Fibroblast of upper back skin (primary cell): ENCODE data around the gene PADI1.
A peak's percentile ranks its signal among the peaks of the same experiment; 100 is the strongest.

Experiments
- DNase-seq: peaks from one replicate; pipeline ENCODE4 v3.0.0-alpha.2; 2013

Gene PADI1

DNA sequence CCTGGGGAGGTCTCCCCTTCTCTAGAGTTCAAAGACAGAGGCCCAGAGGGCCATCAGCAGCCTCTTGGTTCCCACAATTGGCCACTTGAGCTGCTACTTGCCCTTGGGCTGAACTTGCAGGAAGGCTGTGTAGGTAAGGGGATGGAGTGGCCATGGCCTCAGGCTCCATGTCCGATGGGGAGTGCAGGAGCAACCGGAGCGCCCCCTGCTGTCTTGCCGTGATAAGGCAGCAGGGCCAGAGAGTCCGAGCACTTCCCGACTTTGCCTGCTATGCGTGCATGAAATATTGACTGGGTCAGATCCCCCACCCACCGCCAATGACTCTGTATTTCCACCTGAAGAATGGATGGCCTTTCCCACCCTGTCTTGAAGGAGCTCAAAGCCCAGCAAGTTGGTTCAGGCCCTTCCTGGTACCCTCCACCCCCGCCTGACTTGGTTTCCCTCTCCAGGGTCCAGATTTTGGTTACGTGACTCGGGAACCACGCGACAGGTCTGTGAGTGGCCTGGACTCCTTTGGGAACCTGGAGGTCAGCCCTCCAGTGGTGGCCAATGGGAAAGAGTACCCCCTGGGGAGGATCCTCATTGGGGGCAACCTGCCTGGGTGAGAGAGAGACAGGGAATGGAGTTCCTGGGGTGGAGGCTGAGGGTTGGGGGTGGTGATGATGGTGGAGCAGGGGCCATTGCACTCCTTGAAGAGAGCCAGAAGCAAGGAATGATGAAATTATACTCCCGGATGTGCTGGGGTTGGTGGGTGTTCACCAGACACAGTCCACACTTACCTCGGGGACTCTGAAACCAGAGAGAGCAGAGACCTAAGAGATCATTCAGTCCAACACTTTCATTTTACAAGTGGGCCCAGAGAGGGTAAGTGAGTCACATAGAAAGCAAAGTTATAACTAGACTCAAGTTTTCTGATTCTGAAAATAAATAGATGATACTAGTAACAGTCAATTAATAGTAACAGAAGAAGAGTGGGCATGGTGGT lies 69.5 kb downstream of the PADI1 start:
- peak; percentile 53 for DNase-seq

GRCh38 chr1:17276568-17276967 lies 71.6 kb downstream of the PADI1 start:
- DNase-seq, result peak; percentile 49

DNA sequence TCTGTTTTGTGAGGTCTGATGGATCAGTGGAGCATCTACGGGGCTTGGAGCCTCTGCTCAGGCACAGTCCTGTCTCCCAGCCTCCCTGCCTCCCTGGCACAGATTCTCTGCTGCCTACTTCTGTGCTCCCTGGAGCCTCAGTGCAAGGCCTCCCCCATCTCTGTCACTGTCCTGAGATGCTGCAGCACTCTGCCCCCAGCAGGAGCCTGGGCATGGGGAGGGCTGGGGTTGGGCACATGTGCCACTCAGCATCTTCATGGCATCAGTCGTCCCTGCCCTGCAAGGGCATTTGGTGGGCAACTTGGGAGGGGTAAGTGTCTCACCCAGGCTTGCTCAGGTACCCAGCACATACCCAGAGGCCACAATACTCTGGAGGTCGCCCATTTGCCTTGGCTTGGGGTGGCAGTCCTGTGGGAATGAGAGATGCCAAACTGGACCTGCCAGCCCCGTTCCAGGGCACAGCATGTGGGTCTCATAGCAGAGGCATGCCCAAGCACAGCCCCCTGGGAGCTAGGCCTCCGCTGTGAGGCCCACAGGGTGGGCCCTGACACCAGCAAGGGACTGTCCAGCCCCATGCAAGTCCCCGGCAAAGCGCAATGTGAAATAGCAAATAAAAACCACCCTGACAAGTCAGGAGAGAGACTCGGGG lies 72.7 kb downstream of the PADI1 start:
- no peak for DNase-seq

GRCh38 chr1:17278996-17279830 lies 74.3 kb downstream of the PADI1 start:
- DNase-seq, result no peak

GRCh38 chr1:17280436-17280835 lies 75.5 kb downstream of the PADI1 start:
- no peak for DNase-seq

DNA sequence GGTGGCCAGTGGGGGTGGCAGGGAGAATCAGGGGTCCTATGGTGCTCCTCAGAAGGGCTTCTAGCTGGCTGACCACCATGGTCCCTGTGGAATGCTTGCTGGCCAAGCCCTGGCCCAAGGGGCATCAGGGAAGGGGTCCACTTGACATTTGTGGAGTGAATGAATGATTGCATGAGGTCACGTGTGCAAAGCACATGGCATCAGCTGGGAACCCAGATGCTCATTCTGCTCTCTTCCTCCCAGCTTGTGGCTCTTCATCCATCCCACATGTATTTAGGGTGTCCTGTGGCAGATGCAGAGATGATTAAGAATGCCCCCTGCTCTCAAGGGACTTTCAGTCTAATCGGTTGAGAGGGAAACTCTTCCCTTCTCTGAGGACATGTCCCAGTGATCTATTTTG lies 76.0 kb downstream of the PADI1 start:
- no peak for DNase-seq

DNA sequence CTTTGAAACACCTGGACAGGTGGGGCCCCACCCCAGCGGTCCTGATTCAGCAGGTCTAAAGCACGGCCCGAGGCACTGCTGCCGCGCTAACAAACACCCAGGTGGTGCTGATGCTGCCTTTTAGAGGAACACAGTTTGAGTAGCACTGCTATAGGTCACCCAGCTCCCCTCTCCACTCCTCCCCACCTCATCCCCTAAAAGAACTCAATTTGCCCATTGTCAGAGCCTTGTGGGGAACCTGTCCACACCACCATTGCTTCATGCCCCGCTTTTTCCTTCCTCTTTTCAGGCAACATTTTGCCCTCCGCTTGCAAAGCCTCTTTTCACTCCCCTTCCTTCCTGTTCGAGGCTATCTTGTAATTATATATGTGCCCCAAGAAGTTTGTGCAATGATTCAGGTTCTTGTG lies 76.8 kb downstream of the PADI1 start:
- no peak for DNase-seq

GRCh38 chr1:17282836-17283235 lies 77.9 kb downstream of the PADI1 start:
- no peak for DNase-seq

DNA sequence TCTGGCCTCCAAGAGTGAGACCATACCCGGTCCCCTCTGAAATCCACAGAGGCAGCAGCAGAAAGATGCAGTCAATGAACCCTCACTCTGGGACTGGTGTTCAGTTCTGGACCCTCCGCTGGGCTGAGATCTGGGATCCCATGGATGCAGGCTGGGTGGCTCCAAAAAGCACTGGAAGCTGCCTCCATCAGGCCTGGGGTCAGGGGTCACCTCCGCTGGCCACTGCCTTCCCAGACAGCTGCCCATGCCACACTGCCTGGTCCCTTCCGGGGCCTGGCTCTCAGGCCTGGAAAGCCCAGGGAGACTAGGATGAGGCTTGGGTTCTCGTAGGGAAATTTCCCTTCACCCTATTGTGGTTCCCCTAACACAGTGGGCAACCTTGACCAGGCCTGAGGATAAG lies 81.7 kb downstream of the PADI1 start:
- DNase-seq, result no peak

DNA sequence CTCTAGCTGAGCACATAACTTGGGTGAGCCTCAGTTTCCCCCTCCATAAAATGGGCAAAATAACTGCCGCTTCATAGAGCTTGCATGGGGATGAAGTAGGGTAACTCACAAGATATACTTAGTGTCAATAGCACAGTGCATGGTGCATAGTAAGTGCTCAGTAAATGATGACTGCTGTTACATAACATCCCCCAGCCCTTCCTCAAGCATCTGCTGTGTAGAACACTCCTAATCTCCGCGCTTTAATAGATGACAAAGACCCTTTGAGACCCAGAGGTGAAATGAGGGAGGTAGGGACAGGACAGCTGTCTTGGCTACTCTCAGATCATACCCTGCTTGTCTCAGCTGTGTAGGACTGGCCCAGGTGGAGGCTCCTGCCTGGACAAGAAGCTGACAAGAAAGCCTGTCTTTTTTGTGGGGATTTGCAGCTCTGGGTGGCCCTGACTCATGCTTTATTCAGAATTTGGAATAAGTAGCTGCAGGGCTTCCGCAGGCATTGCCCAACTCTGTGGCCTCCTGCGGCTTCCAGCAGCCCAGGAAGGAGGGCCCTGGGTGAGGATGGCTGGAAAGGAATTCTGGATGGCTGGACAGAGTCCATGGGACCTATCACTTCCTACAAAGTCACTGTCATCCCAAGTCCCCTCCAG lies 82.3 kb downstream of the PADI1 start:
- DNase-seq, result peak; percentile 85

GRCh38 chr1:17289721-17290120 lies 84.8 kb downstream of the PADI1 start:
- DNase-seq, result peak; percentile 80

GRCh38 chr1:17290553-17290952 lies 85.6 kb downstream of the PADI1 start:
- no peak for DNase-seq

DNA sequence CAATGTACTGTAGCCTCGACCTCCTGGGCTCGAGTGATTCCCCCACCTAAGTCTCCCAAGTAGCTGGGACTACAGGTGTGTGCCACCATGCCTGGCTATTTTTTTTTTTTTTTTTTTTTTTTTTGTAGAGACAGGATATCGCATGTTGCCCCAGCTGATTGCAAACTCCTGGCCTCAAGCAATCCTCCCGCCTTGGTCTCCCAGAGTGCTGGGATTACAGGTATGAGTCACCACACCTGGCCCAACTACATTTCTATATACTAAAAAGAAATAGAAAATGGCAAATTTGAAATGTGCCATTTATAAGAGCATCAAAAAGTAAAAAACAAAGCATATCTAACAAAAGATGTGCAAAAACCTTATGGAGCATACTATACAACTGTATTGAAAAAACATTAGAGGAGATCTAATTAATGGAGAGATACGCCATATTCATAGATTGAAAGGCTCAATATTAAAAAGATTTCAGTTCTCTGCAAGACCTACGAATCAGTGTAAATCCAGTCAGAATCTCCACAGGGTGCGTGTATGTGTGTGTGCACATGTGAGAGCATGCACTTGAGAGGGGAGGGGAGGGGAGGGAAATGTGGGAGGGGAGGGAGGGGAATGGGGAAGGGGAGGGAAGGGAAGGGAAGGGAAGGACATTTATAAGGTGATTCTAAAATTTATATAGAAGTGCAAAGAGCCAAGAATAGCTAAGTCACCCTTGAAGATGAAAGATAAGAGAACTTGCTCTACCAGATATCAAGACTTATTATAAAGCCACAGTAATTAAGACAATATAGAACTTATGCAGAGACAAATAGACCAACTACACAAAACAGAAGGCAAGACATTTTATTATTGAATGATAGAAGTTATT lies 87.6 kb downstream of the PADI1 start:
- DNase-seq, result no peak

DNA sequence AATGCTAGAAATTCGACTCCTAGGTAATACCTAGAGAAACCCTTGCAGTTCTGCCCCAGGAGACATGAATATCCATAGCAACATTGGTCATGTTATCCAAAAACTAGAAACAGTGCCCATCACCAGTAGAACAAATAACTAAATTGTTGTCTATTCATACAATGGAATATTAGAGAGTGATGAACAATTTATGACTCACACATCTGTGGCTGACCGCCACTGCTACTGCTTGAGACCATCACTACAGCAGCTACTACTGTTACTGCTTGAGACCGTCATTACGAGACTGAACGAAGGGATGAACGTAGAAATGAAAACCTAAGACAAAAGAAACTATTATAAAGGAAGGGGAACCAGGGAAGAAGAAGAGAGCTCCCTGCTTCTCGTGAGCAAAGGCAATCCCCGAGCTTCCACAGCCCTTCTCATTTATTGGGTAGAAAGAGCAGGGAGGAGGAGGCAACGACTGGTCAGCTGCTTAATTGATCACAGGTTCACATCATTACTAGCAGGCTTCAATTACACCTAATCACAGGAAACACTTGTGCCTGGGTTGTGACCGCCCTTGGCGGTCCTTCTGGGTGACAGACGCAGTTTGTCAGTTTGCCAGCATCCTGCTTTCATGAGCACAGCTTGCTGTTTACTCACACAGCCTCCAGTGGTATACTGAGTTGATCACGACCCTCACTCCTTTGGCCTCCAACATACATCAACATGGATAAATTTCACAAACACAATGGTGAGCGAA lies 88.9 kb downstream of the PADI1 start:
- no peak for DNase-seq

DNA sequence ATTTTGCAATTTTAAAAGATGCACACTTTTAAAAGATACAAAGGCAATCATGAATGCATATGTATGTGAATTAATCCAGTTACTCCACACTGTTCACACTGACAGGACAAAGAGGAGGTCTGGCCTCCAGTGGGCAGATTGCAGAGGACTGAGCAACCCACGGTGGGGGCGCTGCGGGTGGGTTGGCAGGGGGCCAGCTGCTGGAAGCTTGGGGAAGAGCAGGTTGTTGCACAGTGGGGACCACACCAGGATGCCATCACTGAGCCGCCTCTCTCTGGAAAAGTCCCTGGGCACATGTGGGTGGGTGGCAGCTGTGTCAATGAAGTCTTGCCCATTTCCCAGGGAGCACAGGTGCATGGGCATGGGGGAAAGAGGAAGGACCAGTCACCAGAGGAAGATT lies 90.4 kb downstream of the PADI1 start:
- no peak for DNase-seq
